Measurements from ENCODE around the gene ADGRD1. TPM values are rescaled to one million over a fixed set of nuclear protein-coding genes. Genes with fewer than 3 reads are reported as not detected.

Gene ADGRD1
- total and polyA plus RNA-seq, 2 of the 8 experiments (the other 6 are each of a cell fraction or from before 2014, with no cell fraction given) = 0.36 to 0.48 TPM

- no peak overlapping the region for H2BK120ac ChIP-seq (replicated peaks; ENCODE audit: low read depth, low read length)
These were observed 63.8 kb downstream of the ADGRD1 start for GRCh38 chr12:131017477-131017991.

More at GRCh38 chr12:131017477-131017991, 63.8 kb downstream of the ADGRD1 start:
- H4K8ac ChIP-seq (ENCODE audit: extremely low read depth, insufficient read depth, low read length) = no peak overlapping the region; the same call in 1 of the 2 replicates
- H3K56ac ChIP-seq (replicated peaks; ENCODE audit: insufficient read length, low read depth, low read length) = no peak overlapping the region
- H3K4me3 ChIP-seq (ENCODE audit: extremely low read depth in 1 of 4, insufficient read depth in 2 of 4, low read depth in 3 of 4, low read length in 4 of 4) = no peak overlapping the region
- peaks cover 0 to 2% (median under 1%) of the 10 kb centered on the region in 4 experiments; a peak in 1 of 7 replicates for H3K4me1 ChIP-seq (replicated peaks in 1 of 4; ENCODE audit: control insufficient read depth in 3 of 4, insufficient read depth in 4 of 4, low read length in 3 of 4)
- no peak overlapping the region for H3K9ac ChIP-seq (replicated peaks in 1 of 4; ENCODE audit: extremely low read depth in 1 of 4, low read depth in 3 of 4, low read length in 3 of 4)
- POLR2A ChIA-PET (ENCODE audit: partially characterized antibody) = no interaction called here
- H3K4me2 ChIP-seq (ENCODE audit: insufficient read depth in 1 of 2, low read depth in 2 of 2, low read length in 2 of 2) = no peak overlapping the region
- no peaks in the 10 kb centered on the region for H3K9me3 ChIP-seq (ENCODE audit: insufficient read depth in 2 of 2, low read depth in 1 of 2, low read length in 1 of 2)
- H3K27ac ChIP-seq (ENCODE audit: low read depth, low read length) = no peak overlapping the region
- H3K79me1 ChIP-seq (ENCODE audit: low read depth, low read length) = no peaks in the 10 kb centered on the region
- peak overlapping the region; percentile 95; the same call in 1 of the 2 replicates for H2BK15ac ChIP-seq (ENCODE audit: low read length)
- no peaks in the 10 kb centered on the region; the same call in 1 of the 2 replicates for H3K23me2 ChIP-seq (ENCODE audit: low read depth, low read length)
- no peak for TF ChIP-seq RNF2 (IDR thresholded peaks at IDR 0.05; ENCODE audit: borderline replicate concordance, low read depth, low read length, missing control alignments, poor library complexity, severe bottlenecking)
- no peak for TF ChIP-seq SP4 (IDR thresholded peaks at IDR 0.05; ENCODE audit: low read length)
- TF ChIP-seq, protein P1, sequence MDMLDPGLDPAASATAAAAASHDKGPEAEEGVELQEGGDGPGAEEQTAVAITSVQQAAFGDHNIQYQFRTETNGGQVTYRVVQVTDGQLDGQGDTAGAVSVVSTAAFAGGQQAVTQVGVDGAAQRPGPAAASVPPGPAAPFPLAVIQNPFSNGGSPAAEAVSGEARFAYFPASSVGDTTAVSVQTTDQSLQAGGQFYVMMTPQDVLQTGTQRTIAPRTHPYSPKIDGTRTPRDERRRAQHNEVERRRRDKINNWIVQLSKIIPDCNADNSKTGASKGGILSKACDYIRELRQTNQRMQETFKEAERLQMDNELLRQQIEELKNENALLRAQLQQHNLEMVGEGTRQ (IDR thresholded peaks at IDR 0.05; ENCODE audit: low read length) = no peak
- no peak for TF ChIP-seq TCF12 (IDR thresholded peaks at IDR 0.05; ENCODE audit: low read depth, low read length)
- TF ChIP-seq JUND (IDR thresholded peaks at IDR 0.05; ENCODE audit: low read length) = no peak
- no peak overlapping the region for H2AK5ac ChIP-seq (ENCODE audit: low read depth, low read length)
- H2AFZ ChIP-seq (ENCODE audit: low read length) = no peak overlapping the region
- H2BK5ac ChIP-seq (ENCODE audit: low read depth, low read length) = peak overlapping the region; percentile 15; the same call in 1 of the 2 replicates
- H4K20me1 ChIP-seq (replicated peaks in 1 of 2; ENCODE audit: control insufficient read depth in 1 of 2, insufficient read depth in 2 of 2, low read length in 2 of 2) = peaks cover 0 to 7% of the 10 kb centered on the region in 2 experiments
- H4K5ac ChIP-seq (ENCODE audit: insufficient read length, low read depth, low read length) = no peak overlapping the region
- H3K27me3 ChIP-seq (replicated peaks in 1 of 4; ENCODE audit: control insufficient read depth in 3 of 4, extremely low read depth in 1 of 4, insufficient read depth in 3 of 4, low read length in 3 of 4) = 0 out of 7 replicates have a peak, but pooled peaks cover 0 to 2% (median 0%) of the 10 kb centered on the region in 4 experiments
- DNase-seq (ENCODE audit: low read depth in 1 of 2, low spot score in 2 of 2) (no peak), FAIRE-seq (no peak)
- H3K18ac ChIP-seq (ENCODE audit: extremely low read depth, low read length) = no peak overlapping the region
- peak overlapping the region; percentile 73 for H4K91ac ChIP-seq (replicated peaks; ENCODE audit: insufficient read length, low read length)
- H2BK12ac ChIP-seq (ENCODE audit: low read depth, low read length) = peak overlapping the region; percentile 87; the same call in 1 of the 2 replicates
- H2BK20ac ChIP-seq (ENCODE audit: low read length) = 0 out of 2 replicates have a peak overlapping the region, but pooled peaks have one; percentile 48
- H3K23ac ChIP-seq (ENCODE audit: insufficient read length) = no peak overlapping the region
- CTCF ChIA-PET (ENCODE audit: partially characterized antibody) = interaction anchor here (0.6 to 1.2 kb wide), 3 partner anchors 99 to 1243 kb away, joined by 3 read pairs; no protein-coding TSS in a partner anchor
- no peaks in the 10 kb centered on the region for H3K79me2 ChIP-seq (ENCODE audit: control insufficient read depth in 1 of 2, insufficient read depth in 2 of 2, low read length in 2 of 2)
- peak overlapping the region; percentile 85 for H3K4ac ChIP-seq (replicated peaks; ENCODE audit: insufficient read length, low read depth, low read length)
- H3K36me3 ChIP-seq (ENCODE audit: control insufficient read depth in 2 of 4, insufficient read depth in 4 of 4, low read length in 3 of 4) = no peaks in the 10 kb centered on the region
- no peak overlapping the region for H3K14ac ChIP-seq (ENCODE audit: insufficient read length)

Measured in H1 (cell line).